KOPT-K1 (cell line): ENCODE measurements around the gene NIFK.

ENCODE experiments used
- H3K27ac ChIP-seq: fragments of 200-600 bp; sonication (generic); 2 replicates; pipeline ENCODE4 v1.5.1; 2016; ENCODE audit warnings: antibody characterized with exemption, mild to moderate bottlenecking, low read depth, low read length; ENCODE audit not compliant: poor library complexity, severe bottlenecking
- H3K36me3 ChIP-seq: fragments of 200-600 bp; sonication (generic); 2 replicates; pipeline ENCODE4 v1.5.1; 2017; ENCODE audit warnings: antibody characterized with exemption, mild to moderate bottlenecking, low read length, moderate library complexity; ENCODE audit not compliant: insufficient read depth
- H3K9me3 ChIP-seq: fragments of 200-600 bp; sonication (generic); 2 replicates; pipeline ENCODE4 v1.5.1; 2017; ENCODE audit warnings: antibody characterized with exemption, low read length, mild to moderate bottlenecking; ENCODE audit not compliant: insufficient read depth, poor library complexity, severe bottlenecking

Gene NIFK

GRCh38 chr2:121690095-121690494 is 46.6 kb downstream of the NIFK start:
- Histone ChIP-seq H3K36me3 (no peaks in the 10 kb centered on the region), H3K9me3 (no peaks in the 10 kb centered on the region), H3K27ac (no peak overlapping the region)

- H3K27ac ChIP-seq, result no peak overlapping the region
- no peaks in the 10 kb centered on the region for H3K36me3 ChIP-seq
- no peaks in the 10 kb centered on the region for H3K9me3 ChIP-seq
Observed at GRCh38 chr2:121689356-121689755, 47.3 kb downstream of the NIFK start.

DNA sequence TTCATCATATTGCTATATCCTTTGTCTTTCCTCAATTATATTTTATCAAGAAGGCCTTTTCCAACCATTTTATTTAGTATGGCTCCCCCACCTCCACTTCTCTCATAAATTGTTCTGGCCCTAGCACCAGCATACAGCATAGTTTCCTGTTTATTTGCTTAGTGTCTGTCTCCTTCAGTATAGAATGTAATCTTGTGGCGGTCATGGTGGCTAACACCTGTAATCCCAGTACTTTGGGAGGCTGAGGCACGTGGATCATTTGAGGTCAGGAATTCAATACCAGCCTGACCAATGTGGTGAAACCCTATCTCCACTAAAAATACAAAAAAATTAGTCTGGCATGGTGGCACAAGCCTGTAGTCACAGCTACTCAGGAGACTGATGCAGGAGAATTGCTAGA is 47.9 kb downstream of the NIFK start:
- peaks cover 2% of the 10 kb centered on the region for H3K9me3 ChIP-seq
- H3K36me3 ChIP-seq, result no peaks in the 10 kb centered on the region
- no peak overlapping the region for H3K27ac ChIP-seq

DNA sequence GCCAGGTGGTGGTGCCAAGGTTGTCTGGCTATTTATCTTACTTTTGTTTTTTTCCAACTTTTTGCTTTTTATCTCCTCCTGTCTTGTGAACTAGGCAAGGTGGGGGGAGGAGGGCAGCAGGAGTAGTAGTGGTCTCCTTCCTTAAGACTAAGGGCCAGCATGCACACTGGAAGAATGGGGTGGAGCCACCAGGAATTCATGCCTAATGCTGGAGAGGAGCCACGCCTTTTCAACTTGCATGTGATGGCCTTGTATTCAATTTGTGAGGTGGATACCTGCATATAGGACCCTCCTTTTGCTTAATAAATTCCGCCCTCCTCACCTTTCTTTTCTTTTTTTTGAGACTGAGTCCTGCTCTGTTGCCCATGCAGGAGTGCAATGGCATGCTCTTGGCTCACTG is 49.8 kb downstream of the NIFK start:
- Histone ChIP-seq H3K36me3 (no peaks in the 10 kb centered on the region), H3K9me3 (peaks cover 21% of the 10 kb centered on the region), H3K27ac (no peak overlapping the region)

DNA sequence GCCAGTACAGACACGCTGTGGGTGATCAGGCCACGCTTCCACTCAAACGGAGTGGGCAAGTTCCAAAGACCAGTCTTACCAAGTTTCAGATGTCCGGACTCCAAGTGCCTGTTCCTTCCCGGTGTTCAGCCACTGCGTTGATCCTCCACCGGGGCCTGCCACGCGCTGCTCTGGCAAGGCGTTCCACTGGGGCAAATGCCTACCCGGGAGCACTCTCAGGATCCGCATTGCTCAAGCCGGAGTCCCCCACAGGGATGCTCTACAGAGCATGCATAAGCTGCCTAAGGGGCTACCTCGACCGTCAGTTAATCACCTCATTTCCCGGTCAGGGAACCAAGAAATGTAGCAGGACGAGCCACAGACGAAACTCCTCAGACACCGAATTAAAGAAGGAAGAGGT is 50.5 kb downstream of the NIFK start:
- Histone ChIP-seq H3K9me3 (peaks cover 22% of the 10 kb centered on the region), H3K27ac (no peak overlapping the region), H3K36me3 (no peaks in the 10 kb centered on the region)

DNA sequence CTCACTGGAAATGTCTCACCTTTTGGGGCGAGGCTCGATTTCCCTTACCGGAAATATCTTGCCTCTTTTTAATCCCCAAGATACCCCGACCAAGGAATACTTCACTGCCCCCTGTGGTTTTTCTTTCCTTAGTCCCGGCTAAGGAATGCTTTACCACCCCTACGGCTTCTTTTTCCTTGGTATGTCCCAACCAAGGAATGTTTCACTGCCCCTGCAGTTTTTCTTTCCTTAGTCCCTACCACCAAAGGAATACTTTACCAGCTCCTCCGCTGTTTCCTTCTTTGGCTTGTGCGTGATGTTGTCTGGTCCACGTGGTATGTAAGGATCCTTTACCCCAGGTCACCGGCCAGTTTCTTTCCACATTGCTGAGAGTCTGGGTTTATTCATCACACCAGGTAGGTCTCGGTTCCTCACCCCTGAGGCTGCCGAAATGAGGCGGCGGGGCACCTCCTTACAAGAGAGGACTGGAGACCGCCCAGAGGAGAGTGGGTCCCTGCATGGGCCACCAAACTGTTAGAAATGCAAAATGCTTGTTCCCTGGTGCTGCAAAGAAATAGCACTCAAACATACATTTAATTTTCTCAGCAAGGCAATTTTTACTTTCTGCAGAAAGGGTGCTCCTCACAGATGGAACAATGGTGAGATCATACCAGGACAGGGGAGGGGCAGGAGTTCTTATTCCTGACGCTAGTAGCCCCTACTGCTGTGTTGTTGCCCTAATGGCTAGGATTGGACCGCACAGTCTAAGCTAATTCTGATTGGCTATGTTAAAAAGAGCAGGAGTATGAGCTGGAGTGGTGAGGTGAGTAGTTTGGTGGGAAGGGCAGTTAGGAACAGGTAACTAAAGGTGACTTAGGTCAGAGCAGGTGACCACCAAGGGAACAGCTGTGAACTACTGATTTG is 54.0 kb downstream of the NIFK start:
- no peaks in the 10 kb centered on the region for H3K36me3 ChIP-seq
- no peak overlapping the region for H3K27ac ChIP-seq
- peaks cover 29% of the 10 kb centered on the region for H3K9me3 ChIP-seq

DNA sequence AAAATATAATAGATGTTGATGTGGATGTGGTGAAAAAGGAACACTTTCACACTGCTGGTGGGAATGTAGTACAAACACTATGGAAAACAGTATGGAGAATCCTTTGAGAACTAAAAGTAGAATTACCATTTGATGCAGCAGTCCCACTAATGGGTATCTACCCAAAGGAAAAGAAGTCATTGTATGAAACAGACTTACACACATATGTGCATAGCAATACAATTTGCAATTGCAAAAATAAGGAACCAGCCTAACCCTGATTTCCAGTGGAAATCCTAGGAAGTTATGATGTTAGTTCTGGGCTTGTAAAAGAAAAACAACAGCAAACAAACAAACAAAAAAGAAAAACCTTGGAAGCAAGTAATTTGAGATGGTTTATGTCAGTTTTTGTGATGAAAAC is 58.8 kb downstream of the NIFK start:
- Histone ChIP-seq H3K27ac (no peak overlapping the region), H3K36me3 (no peaks in the 10 kb centered on the region), H3K9me3 (peaks cover 49% of the 10 kb centered on the region)
